Spleen (tissue), 11 donors: Measurements from ENCODE around the gene GALNT17. TPM values are rescaled to one million over a fixed set of nuclear protein-coding genes. Genes with fewer than 3 reads are reported as not detected.

Experiments
- DNase-seq: peaks from one replicate; pipeline ENCODE4 v3.0.0-alpha.2; 2020
- H3K27ac ChIP-seq, 8 donors: fragments of 200-600 bp; sonication (generic) in 7 of 8; 1 replicate in 4 of 8; 2 replicates in 4 of 8; pipeline versions ENCODE4 v1.5.0 to v1.8.0; 2016 to 2021; ENCODE audit warnings: inconsistent platforms in 4 of 8, mild to moderate bottlenecking in 4 of 8, moderate library complexity in 1 of 8
- H3K27me3 ChIP-seq, 7 donors: fragments of 200-600 bp; sonication (generic) in 6 of 7; replicated peaks in 1 of 7; 1 replicate in 4 of 7; 2 replicates in 3 of 7; pipeline versions ENCODE4 v1.5.0 to v1.8.0; 2016 to 2021; ENCODE audit warnings: inconsistent platforms in 3 of 7, mild to moderate bottlenecking in 1 of 7
- H3K36me3 ChIP-seq, 6 donors: fragments of 200-600 bp; sonication (generic) in 5 of 6; 1 replicate in 4 of 6; 2 replicates in 2 of 6; pipeline versions ENCODE4 v1.5.0 to v1.8.0; 2016 to 2021; ENCODE audit warnings: inconsistent platforms in 2 of 6
- H3K4me1 ChIP-seq, 6 donors: fragments of 200-600 bp; sonication (generic) in 5 of 6; 1 replicate in 3 of 6; 2 replicates in 3 of 6; pipeline versions ENCODE4 v1.5.0 to v1.8.0; 2016 to 2021; ENCODE audit warnings: inconsistent platforms in 3 of 6
- H3K4me3 ChIP-seq, 8 donors: fragments of 200-600 bp; sonication (generic) in 7 of 8; 1 replicate in 4 of 8; 2 replicates in 4 of 8; pipeline versions ENCODE4 v1.5.0 to v1.8.0; 2016 to 2021; ENCODE audit warnings: inconsistent platforms in 4 of 8, mild to moderate bottlenecking in 4 of 8, moderate library complexity in 2 of 8
- H3K9me3 ChIP-seq, 8 donors: fragments of 200-600 bp; sonication (generic) in 7 of 8; 1 replicate in 4 of 8; 2 replicates in 4 of 8; pipeline versions ENCODE4 v1.5.0 to v1.8.0; 2016 to 2021; ENCODE audit warnings: inconsistent platforms in 4 of 8
- CTCF ChIP-seq, 11 experiments: fragments of 200-600 bp in 7 of 11; fragments of 450-650 bp in 4 of 11; sonication (generic) in 4 of 11; IDR thresholded peaks in 8 of 11; conservative IDR thresholded peaks in 3 of 11; 1 replicate in 7 of 11; 2 replicates in 4 of 11; pipeline versions ENCODE4 v1.4.0 to v1.8.0; 2016 to 2021; ENCODE audit warnings: antibody characterized with exemption in 11 of 11, inconsistent platforms in 4 of 11, mild to moderate bottlenecking in 1 of 11
- POLR2A ChIP-seq, 3 donors: fragments of 450-650 bp; IDR thresholded peaks; one replicate each; pipeline ENCODE4 v1.5.1; 2017; ENCODE audit warnings: antibody characterized with exemption in 3 of 3, mild to moderate bottlenecking in 1 of 3
- POLR2AphosphoS5 ChIP-seq, 3 donors: sonication (generic); formaldehyde crosslinking; IDR thresholded peaks; one replicate each; pipeline ENCODE4 v1.5.1; 2017; ENCODE audit warnings: antibody characterized with exemption in 3 of 3
- WGBS, 5 donors: extraction: QIAGEN DNeasy Blood & Tissue Kit in 3 of 5; methylation state at CpG; one replicate each; pipeline versions ENCODE4 v1.1.5 to v1.1.7; 2013 to 2018; 5-methylcytosine and 5-hydroxymethylcytosine counted together
- intact Hi-C: fragments of 100-400 bp; cut with DNase I; formaldehyde crosslinking; loops from one replicate; pipeline ENCODE4 v1.15.0; 2023; ENCODE audit warnings: low total_unique reads
- polyA plus RNA-seq, 3 donors: library from polyadenylated mRNA; stranded (reverse); fragments of 200-250 nt; gene quantifications; one replicate each; pipeline ENCODE4 v1.2.1, GENCODE V29; 2013
- total RNA-seq, 7 donors: library from RNA; depleted of rRNA in 3 of 7; stranded (reverse); fragments of >200 nt in 3 of 7; fragmentation: NEBNext Ultra II Directional in 4 of 7; extraction: Animal tissue kit (Norgen Biotek cat#: 25700) in 4 of 7; gene quantifications; one replicate each; pipeline versions ENCODE4 v1.1.0 to v1.2.1, GENCODE V29; 2016 to 2021
- donor health status: healthy with polysubstance abuse.
- donor health status: DM: no; HTN: no; CAD: no; lungs with moderate emphysema.
- donor health status: DM: no; HTN: no; CAD: no.
- donor health status: Bipolar disorder and iron deficiency.
- donor health status: healthy.
- donor health status: DM: no; HTN: no; CAD: no.
- donor health status: DM: yes; HTN: yes; CAD: no.

Gene GALNT17
- total and polyA plus RNA-seq, 10 donors: 0.39 to 10.8 (median 3.1) TPM

- DNase-seq: no peak
- 80 to 96% (median 85%) methylated on average over 1 of the region's 1 CpG for WGBS, 5 donors
- intact Hi-C loops: no loop called here
- Histone ChIP-seq H3K4me1 (no peaks in the 10 kb centered on the region), H3K9me3 (peaks cover 0 to 37% (median 0%) of the 10 kb centered on the region in 8 donors), H3K36me3 (no peaks in the 10 kb centered on the region), H3K27ac (no peak overlapping the region), H3K4me3 (no peak overlapping the region), H3K27me3 (no peaks in the 10 kb centered on the region)
- TF ChIP-seq CTCF (IDR thresholded peaks at IDR 0.05 in 8 of 11, conservative IDR thresholded peaks at IDR 0.05 in 3 of 11) (no peak), POLR2AphosphoS5 (IDR thresholded peaks at IDR 0.05) (no peak), POLR2A (IDR thresholded peaks at IDR 0.05) (no peak)
Measured at GRCh38 chr7:71430246-71430645, 298.3 kb downstream of the GALNT17 start.

- 75 to 91% (median 87%) methylated on average over 7 of the region's 7 CpGs for WGBS, 5 donors
- intact Hi-C loops: no loop called here
Measured at GRCh38 chr7:71439321-71439720, 307.4 kb downstream of the GALNT17 start.

GRCh38 chr7:71442492-71443190 lies 310.7 kb downstream of the GALNT17 start:
- Histone ChIP-seq H3K4me3 (no peak overlapping the region), H3K4me1 (no peaks in the 10 kb centered on the region), H3K27ac (no peak overlapping the region), H3K9me3 (peaks cover 0 to 40% (median 12%) of the 10 kb centered on the region in 8 donors), H3K27me3 (no peaks in the 10 kb centered on the region), H3K36me3 (no peaks in the 10 kb centered on the region)
- WGBS, 5 donors: 26 to 35% (median 30%) methylated on average over 11 of the region's 11 CpGs
- intact Hi-C loops: no loop called here
- no peak for TF ChIP-seq POLR2A (IDR thresholded peaks at IDR 0.05)
- no peak for TF ChIP-seq CTCF (IDR thresholded peaks at IDR 0.05 in 8 of 11, conservative IDR thresholded peaks at IDR 0.05 in 3 of 11)
- no peak for TF ChIP-seq POLR2AphosphoS5 (IDR thresholded peaks at IDR 0.05)
- DNase-seq: no peak

More at GRCh38 chr7:71439321-71439720, 307.4 kb downstream of the GALNT17 start:
- no peak overlapping the region for H3K4me3 ChIP-seq
- no peaks in the 10 kb centered on the region for H3K27me3 ChIP-seq
- no peaks in the 10 kb centered on the region for H3K4me1 ChIP-seq
- H3K36me3 ChIP-seq: no peaks in the 10 kb centered on the region
- TF ChIP-seq CTCF (IDR thresholded peaks at IDR 0.05 in 8 of 11, conservative IDR thresholded peaks at IDR 0.05 in 3 of 11) (no peak), POLR2A (IDR thresholded peaks at IDR 0.05) (no peak), POLR2AphosphoS5 (IDR thresholded peaks at IDR 0.05) (no peak)
- peaks cover 0 to 66% (median 19%) of the 10 kb centered on the region in 8 donors for H3K9me3 ChIP-seq
- DNase-seq: no peak
- H3K27ac ChIP-seq: no peak overlapping the region

GRCh38 chr7:71443191-71443530 lies 311.2 kb downstream of the GALNT17 start:
- Histone ChIP-seq H3K36me3 (no peaks in the 10 kb centered on the region), H3K27ac (no peak overlapping the region), H3K4me3 (no peak overlapping the region), H3K27me3 (no peaks in the 10 kb centered on the region), H3K4me1 (no peaks in the 10 kb centered on the region), H3K9me3 (peaks cover 0 to 35% (median 11%) of the 10 kb centered on the region in 8 donors)
- WGBS, 5 donors: 42 to 57% (median 52%) methylated on average over 6 of the region's 6 CpGs
- TF ChIP-seq CTCF (IDR thresholded peaks at IDR 0.05 in 8 of 11, conservative IDR thresholded peaks at IDR 0.05 in 3 of 11): no peak
- no peak for TF ChIP-seq POLR2A (IDR thresholded peaks at IDR 0.05)
- TF ChIP-seq POLR2AphosphoS5 (IDR thresholded peaks at IDR 0.05): no peak
- intact Hi-C loops: no loop called here
- DNase-seq: no peak
